Activated B cell treated with CpG ODN at 0.5 μM for 24 hours (primary cell): Measurements from ENCODE around the gene SCN9A. TPM values are rescaled to one million over a fixed set of nuclear protein-coding genes. Genes with fewer than 3 reads are reported as not detected.

Experiments
- ATAC-seq: fragments of 200-7000 bp; cut with Tn5 transposase; one replicate; pipeline ENCODE4 v1.10.0; 2021; ENCODE audit warnings: low read depth, mild to moderate bottlenecking, moderate library complexity
- CTCF ChIA-PET: fragments of 350-600 bp; sonication (Branson Sonifier 250); formaldehyde crosslinking; loops from one replicate; lab custom pipeline; 2021; ENCODE audit warnings: antibody characterized with exemption; lab: Charles Lee
- POLR2A ChIA-PET: fragments of 350-600 bp; sonication (Branson Sonifier 250); formaldehyde crosslinking; loops from one replicate; lab custom pipeline; 2021; ENCODE audit warnings: antibody characterized with exemption; lab: Charles Lee
- DNase-seq: peaks from one replicate; pipeline ENCODE4 v3.0.0; 2022
- H3K27ac Mint-ChIP-seq: one replicate; pipeline ENCODE4 v1.8.0; 2020; ENCODE audit warnings: mixed read lengths
- H3K27me3 Mint-ChIP-seq: one replicate; pipeline ENCODE4 v1.8.0; 2021; ENCODE audit warnings: mixed read lengths
- H3K36me3 Mint-ChIP-seq: one replicate; pipeline ENCODE4 v1.8.0; 2021; ENCODE audit warnings: low read depth, mixed read lengths
- H3K4me1 Mint-ChIP-seq: one replicate; pipeline ENCODE4 v1.8.0; 2021; ENCODE audit warnings: mixed read lengths
- H3K4me3 Mint-ChIP-seq: one replicate; pipeline ENCODE4 v1.8.0; 2020; ENCODE audit warnings: mild to moderate bottlenecking, mixed read lengths
- H3K9me3 Mint-ChIP-seq: one replicate; pipeline ENCODE4 v1.8.0; 2020; ENCODE audit warnings: mixed read lengths
- intact Hi-C: fragments of 100-400 bp; cut with micrococcal nuclease; formaldehyde crosslinking; loops from one replicate; pipeline ENCODE4 v1.15.1; 2024
- total RNA-seq: library from RNA; stranded (reverse); gene quantifications from 2 replicates; pipeline ENCODE4 v1.2.3, GENCODE V29; 2022
- TF ChIP-seq, protein P1 (sequence below): fragments of 200-600 bp; IDR thresholded peaks from one replicate; pipeline ENCODE4 v1.8.0; 2022; ENCODE audit warnings: antibody characterized with exemption, mild to moderate bottlenecking

The SCN9A gene
- total RNA-seq, 1 donor from 2014 or later = not detected

DNA sequence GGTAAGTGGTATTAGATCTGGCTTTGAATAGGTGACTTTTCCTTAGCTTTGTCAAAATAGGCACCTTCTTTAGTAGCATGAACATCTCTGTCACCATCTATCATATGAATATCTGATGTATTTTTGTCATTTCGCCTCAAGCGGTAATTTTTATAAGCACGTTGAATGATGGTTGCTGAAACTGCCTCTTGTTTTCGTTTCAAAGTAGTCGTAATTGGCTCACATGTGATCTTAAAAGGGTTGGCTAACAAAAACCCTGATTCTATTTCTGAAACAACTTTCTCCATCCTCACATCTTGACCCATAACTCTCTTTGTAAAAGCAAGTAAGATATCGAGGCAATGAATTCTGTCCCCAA lies 29.8 kb upstream of the SCN9A start:
- H3K27me3 Mint-ChIP-seq = no peaks in the 10 kb centered on the region
- H3K27ac Mint-ChIP-seq = no peak overlapping the region
- no peaks in the 10 kb centered on the region for H3K36me3 Mint-ChIP-seq
- CTCF ChIA-PET = no interaction called here
- POLR2A ChIA-PET = no interaction called here
- no peak for ATAC-seq
- TF ChIP-seq, protein P1, sequence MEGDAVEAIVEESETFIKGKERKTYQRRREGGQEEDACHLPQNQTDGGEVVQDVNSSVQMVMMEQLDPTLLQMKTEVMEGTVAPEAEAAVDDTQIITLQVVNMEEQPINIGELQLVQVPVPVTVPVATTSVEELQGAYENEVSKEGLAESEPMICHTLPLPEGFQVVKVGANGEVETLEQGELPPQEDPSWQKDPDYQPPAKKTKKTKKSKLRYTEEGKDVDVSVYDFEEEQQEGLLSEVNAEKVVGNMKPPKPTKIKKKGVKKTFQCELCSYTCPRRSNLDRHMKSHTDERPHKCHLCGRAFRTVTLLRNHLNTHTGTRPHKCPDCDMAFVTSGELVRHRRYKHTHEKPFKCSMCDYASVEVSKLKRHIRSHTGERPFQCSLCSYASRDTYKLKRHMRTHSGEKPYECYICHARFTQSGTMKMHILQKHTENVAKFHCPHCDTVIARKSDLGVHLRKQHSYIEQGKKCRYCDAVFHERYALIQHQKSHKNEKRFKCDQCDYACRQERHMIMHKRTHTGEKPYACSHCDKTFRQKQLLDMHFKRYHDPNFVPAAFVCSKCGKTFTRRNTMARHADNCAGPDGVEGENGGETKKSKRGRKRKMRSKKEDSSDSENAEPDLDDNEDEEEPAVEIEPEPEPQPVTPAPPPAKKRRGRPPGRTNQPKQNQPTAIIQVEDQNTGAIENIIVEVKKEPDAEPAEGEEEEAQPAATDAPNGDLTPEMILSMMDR = no peak
- no peaks in the 10 kb centered on the region for H3K4me1 Mint-ChIP-seq
- H3K9me3 Mint-ChIP-seq = peaks cover under 1% of the 10 kb centered on the region
- DNase-seq = no peak
- intact Hi-C loops = no loop called here
- H3K4me3 Mint-ChIP-seq = no peak overlapping the region

DNA sequence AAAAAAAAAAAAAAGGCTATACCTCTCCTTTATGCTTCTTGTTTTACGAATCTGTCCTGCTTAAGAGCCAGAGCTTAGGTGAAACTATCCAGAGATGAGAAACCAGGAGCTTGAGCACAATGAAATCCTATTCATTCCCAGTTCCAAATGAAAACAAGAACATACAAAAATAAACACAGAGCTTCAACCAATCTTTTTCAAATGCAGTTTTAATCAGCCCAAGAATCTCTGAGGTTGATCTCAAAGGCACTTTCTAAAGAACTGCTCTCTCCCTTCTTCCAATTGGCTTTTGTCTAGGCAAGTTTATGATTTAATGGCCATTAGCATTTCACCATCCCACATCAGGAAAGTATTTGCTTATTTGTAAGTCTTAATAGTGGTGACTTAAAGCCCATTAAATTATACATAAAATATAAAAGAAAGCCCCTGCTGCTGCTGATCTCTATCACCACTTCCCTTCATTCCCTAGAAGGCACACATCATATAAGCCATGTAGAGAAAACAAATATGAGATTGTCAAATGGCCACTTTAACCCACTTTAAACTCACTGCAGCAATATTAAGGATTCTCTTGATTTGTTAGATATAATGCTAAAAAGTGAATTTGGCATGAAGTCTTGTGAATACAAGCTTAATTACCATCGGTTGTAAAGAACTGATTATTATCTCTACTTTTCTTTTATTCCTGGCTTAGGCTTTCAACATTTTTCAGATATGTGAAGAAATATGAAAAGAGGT lies 29.3 kb upstream of the SCN9A start:
- Mint-ChIP-seq H3K27ac (no peak overlapping the region), H3K9me3 (peaks cover 2% of the 10 kb centered on the region), H3K27me3 (no peaks in the 10 kb centered on the region), H3K4me3 (no peak overlapping the region), H3K4me1 (no peaks in the 10 kb centered on the region), H3K36me3 (no peaks in the 10 kb centered on the region)
- DNase-seq = no peak
- no peak for ATAC-seq
- ChIA-PET POLR2A (no interaction called here), CTCF (no interaction called here)
- intact Hi-C loops = no loop called here
- TF ChIP-seq, protein P1 = no peak

DNA sequence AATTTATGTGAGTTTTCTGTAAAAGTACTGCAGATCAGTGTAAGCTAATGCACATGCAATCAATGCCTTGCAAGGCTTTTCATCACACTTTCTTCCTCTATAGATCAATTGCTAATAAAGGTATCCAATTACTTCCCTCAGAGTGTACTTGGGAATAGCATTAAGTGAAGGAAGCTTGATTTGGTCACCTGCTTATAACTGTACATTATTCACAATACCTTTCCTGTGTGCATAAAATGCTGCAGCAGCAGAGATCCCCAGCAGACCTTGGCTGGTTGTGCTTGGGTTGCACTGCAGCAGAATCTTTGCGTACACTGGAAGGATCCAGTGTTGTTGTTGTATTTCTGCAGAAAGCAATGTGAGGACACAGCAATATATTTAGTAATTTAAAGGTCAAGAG lies 18.5 kb upstream of the SCN9A start:
- Mint-ChIP-seq H3K27ac (no peak overlapping the region), H3K9me3 (no peaks in the 10 kb centered on the region), H3K4me3 (no peak overlapping the region), H3K27me3 (no peaks in the 10 kb centered on the region), H3K36me3 (no peaks in the 10 kb centered on the region), H3K4me1 (no peaks in the 10 kb centered on the region)
- intact Hi-C loops = no loop called here
- no peak for DNase-seq
- CTCF ChIA-PET = no interaction called here
- POLR2A ChIA-PET = no interaction called here
- TF ChIP-seq, protein P1 = no peak
- no peak for ATAC-seq

DNA sequence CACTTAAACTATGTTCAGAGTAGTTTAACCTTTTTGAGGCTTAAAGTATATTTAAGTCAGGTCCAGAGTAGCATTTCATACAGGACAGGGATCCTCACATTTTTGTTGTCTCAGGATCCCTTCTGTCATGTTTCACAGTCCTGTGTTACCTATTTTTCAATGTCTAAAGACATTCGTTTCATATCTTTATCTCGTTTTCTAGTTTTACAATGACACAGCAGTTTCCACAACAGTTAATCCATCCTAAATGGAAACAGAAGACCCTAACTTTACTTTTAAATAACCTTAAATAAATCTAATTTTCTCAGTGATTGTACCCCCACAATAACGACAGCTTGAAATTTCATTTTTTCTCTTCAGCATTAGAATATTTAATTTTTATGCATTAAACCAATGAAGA lies 17.3 kb upstream of the SCN9A start:
- TF ChIP-seq, protein P1 = no peak
- ChIA-PET POLR2A (no interaction called here), CTCF (no interaction called here)
- Mint-ChIP-seq H3K4me3 (no peak overlapping the region), H3K27me3 (no peaks in the 10 kb centered on the region), H3K36me3 (no peaks in the 10 kb centered on the region), H3K4me1 (no peaks in the 10 kb centered on the region), H3K9me3 (no peaks in the 10 kb centered on the region), H3K27ac (no peak overlapping the region)
- no peak for DNase-seq
- intact Hi-C loops = no loop called here
- no peak for ATAC-seq

DNA sequence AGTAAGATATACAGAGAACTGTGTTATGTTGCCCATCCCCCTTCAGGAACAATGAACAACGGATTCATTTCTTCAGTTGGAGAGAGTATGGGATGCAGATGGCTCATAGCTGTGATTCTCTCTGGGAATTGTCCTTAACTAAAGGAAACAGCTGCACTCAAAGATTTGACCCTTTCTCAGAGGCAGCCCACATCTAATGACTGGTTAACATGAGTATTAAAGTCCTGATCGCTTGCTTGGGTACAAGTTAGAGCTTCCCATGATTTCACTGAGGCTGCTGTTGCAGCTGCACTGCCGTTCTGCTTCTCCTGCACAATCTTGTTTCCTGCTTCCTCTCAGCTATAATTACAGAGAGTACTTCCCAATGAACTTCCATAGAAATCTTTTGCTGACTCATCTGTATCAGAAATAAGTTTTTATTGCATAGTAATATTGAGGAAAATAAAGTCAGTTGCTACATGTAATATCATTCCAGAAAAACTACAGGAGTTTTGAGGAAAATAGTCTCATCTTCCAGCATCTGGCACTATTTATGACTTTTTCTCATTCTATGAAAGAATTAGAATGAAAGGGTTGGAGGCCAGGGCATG lies 12.8 kb upstream of the SCN9A start:
- Mint-ChIP-seq H3K4me1 (no peaks in the 10 kb centered on the region), H3K27ac (no peak overlapping the region), H3K36me3 (no peaks in the 10 kb centered on the region), H3K4me3 (no peak overlapping the region), H3K27me3 (no peaks in the 10 kb centered on the region), H3K9me3 (no peaks in the 10 kb centered on the region)
- intact Hi-C loops = loop anchor here (10.0 kb wide), 1 partner anchor 1394 kb away; no protein-coding TSS in a partner anchor
- CTCF ChIA-PET = no interaction called here
- TF ChIP-seq, protein P1 = no peak
- ATAC-seq = no peak
- POLR2A ChIA-PET = no interaction called here
- no peak for DNase-seq
